Astrocyte of the cerebellum (primary cell): Measurements from ENCODE around the gene MTFR2.

Source experiments
- DNase-seq: peaks from one replicate; pipeline ENCODE4 v3.0.0-alpha.2; 2011; ENCODE audit warnings: low read depth
- H3K4me3 ChIP-seq: 2 replicates; pipeline ENCODE4 v1.5.1; 2011; ENCODE audit warnings: mild to moderate bottlenecking, low read depth, low read length, moderate library complexity
- CTCF ChIP-seq: IDR thresholded peaks from 2 replicates; pipeline ENCODE4 v1.5.1; 2012; ENCODE audit warnings: low read length, low read depth, moderate library complexity, mild to moderate bottlenecking; ENCODE audit errors: missing control alignments
- in situ Hi-C: cut with HindIII; loops from 2 replicates; pipeline ENCODE4 v1.10.0; 2017; ENCODE audit warnings: low sequenced_read_pairs

MTFR2 gene

DNA sequence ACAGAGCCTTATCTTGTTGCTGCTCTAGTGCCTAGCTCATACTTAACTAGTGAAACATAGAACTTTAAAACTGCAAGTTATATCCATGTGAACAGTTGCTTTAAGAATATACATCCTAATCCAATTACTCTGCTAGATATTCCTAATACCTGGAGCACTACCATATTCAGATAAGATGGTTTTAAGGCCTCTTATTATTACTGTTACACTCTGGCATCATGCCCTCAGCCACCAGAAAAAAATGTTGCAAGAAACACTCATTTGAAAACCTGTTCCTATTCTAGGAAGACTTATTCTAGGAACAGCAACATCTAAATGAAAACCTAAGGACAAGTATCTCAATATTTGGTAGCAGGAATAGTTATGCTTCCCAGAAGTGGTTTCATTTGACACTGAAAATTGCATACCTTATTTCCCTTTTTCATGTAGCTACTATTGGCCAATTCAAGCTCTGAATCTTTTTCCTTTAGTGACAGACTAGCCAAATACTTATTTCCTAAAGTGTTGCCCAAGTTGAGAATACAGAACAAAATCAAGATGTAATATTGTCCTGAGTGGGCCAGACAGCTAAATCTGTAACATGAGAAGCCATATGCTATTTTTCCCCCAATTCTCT is 4.8 kb upstream of the MTFR2 start:
- in situ Hi-C loops: no loop called here
- TF ChIP-seq CTCF: no peak
- H3K4me3 ChIP-seq: no peak overlapping the region
- no peak for DNase-seq

DNA sequence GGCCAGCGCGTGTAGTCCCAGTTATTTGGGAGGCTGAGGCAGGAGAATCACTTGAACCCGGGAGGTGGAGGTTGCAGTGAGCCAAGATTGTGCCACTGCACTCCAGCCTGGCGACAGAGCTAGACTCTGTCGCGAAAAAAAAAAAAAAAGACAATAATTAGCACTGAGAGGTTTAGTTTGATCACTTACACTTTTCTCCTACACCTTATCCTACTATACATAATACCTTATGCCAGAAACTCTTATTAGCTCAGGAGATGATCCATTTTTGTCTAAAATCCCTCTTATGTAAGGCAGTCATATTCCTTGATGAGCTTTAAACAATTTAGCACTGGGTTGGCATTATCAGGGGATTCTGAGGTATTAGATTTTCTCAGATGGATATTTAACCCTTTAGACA is 3.6 kb upstream of the MTFR2 start:
- DNase-seq: no peak
- H3K4me3 ChIP-seq: no peak overlapping the region
- no peak for TF ChIP-seq CTCF
- in situ Hi-C loops: no loop called here

- H3K4me3 ChIP-seq: no peak overlapping the region
- no peak for DNase-seq
- in situ Hi-C loops: no loop called here
- no peak for TF ChIP-seq CTCF
Observed at GRCh38 chr6:136252441-136252840, 2.3 kb upstream of the MTFR2 start.

DNA sequence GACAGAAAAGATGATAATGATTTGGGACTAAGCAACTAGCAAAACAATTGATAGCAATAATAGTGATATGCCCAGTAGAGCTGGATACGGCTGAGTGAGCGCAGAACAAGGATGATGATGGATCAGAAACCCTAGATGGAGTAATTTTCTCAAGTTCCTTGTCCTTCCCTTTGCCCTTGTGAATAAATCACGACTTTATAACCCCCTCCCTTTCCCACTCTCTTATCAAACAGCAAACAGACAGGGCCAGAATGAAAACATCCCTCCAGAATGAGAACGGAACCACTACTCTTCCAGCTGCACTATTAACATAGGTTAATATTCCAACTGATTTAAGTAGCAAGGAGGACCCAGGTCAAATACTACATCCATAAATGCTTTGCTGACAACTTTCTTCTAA is 1.3 kb upstream of the MTFR2 start:
- H3K4me3 ChIP-seq: no peak overlapping the region
- in situ Hi-C loops: no loop called here
- TF ChIP-seq CTCF: no peak
- no peak for DNase-seq

- in situ Hi-C loops: no loop called here
- no peak for TF ChIP-seq CTCF
- no peak for DNase-seq
- H3K4me3 ChIP-seq: peak overlapping the region; percentile 66
Observed at GRCh38 chr6:136250686-136251008, 536 bp upstream of the MTFR2 start.

DNA sequence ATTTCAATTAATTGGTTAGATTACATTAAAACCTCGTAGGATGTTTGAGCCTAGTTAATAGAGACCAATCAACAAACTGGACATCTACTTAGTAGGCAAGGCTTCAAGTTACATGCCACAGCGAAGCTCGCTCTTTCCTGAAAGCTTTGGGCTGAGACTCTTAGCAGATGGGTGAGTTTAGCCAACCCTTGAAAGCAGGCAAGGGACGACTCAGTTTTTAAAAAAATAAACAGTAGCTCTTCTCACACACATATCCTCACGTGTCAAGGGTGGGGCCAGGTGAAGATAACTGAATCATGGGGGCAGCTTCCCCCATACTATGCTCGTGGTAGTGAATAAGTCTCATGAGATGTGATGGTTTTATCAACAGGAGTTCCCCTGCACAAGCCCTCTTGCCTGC is 775 bp downstream of the MTFR2 start:
- TF ChIP-seq CTCF: no peak
- no peak for DNase-seq
- in situ Hi-C loops: loop anchor here (25.0 kb wide), 1 partner anchor 737 kb away; no protein-coding TSS in a partner anchor
- peak overlapping the region; percentile 66 for H3K4me3 ChIP-seq
